ENCODE data around the gene STIMATE.
A peak's percentile ranks its signal among the peaks of the same experiment; 100 is the strongest.

STIMATE gene

DNA sequence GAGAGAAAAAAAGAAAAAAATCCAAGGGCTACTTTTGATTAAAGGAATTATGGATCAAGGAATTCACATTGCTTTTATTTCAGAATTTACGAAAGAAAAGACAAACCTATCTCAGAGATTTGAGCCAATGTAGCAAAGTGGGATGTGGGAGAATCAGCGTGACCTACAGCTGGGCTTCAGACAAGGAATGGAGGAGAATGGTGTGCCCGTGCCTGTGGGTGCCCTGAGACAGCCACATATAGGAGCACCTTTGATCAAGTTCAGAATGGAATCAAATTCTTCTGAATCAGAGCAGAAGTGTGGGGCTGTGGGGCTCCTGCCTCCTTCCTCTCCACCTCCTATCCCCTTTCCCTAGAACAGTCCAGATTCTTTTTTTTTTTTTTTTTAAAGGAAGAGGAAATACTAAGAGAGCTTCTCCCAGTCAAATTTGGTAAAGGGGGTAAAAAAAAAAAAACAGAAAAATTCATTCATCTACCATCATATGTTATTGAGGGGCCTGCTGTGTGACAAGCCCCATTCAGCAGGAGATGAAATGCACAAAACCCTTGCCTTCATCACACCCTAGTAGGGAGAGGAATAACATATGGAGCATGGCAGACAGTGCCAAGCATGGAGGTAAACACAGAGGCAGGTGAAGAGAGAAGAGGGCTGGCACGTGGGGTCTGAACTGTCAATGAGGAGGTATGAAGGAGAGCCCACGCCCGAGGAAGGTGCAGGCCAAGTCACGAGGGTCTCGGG is 37.5 kb downstream of the STIMATE start:
- no peak for DNase-seq

DNA sequence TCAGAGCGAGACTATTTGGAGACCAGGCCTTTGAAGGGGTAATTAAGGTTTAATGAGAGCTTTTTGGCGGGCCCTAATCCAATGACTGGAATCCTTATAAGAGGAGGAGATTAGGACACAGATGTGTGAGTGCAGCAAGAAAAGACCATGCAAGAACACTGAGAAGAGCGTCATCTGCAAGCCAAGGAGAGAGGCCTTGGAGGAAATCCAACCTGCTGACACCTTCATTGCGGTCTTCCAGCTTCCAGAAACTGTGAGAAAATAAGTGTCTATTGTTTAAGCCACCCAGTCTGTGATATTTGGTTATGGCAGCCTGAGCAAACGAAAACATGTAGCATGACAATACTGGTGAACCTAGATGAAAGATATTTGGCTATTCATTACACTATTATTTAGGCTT is 39.5 kb downstream of the STIMATE start:
- no peak for DNase-seq

DNA sequence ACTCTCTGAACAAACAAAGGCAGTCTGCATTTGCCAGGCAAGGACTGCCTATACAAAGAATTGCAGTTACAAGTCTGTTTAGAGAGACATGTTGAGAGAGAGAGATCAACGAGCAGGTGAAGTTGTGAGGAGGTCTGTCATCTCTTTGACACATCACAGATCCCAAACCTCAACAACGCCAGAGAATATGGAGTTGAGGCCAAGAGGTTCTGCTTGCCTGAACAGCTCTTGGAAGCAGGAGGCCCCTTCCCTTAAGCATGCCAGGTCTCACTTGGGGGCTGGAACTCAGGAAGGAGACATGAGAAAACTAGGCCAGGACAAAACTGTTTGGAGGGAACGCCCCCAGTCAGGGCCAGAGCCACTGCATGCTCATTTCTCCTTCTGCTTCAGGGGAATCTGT is 40.2 kb downstream of the STIMATE start:
- no peak for DNase-seq

DNA sequence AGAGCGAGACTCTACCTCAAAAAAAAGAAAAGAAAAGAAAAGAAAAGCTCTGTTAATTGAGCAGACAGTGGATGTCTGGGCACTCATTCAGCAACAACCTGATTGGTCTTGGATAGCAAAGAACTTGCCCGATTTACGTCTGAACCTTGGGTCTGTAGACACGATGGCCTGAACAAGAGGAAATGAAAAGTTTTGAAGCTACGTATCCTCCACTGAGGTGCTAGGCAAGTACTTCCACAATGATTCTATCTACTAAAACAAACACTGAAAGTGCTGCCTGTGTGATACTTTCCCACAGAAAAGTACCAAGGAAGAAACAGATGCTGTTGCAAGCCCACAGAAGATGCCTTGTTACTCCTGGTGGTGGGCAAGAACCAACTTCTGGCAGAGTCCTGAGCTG is 40.7 kb downstream of the STIMATE start:
- no peak for DNase-seq

DNA sequence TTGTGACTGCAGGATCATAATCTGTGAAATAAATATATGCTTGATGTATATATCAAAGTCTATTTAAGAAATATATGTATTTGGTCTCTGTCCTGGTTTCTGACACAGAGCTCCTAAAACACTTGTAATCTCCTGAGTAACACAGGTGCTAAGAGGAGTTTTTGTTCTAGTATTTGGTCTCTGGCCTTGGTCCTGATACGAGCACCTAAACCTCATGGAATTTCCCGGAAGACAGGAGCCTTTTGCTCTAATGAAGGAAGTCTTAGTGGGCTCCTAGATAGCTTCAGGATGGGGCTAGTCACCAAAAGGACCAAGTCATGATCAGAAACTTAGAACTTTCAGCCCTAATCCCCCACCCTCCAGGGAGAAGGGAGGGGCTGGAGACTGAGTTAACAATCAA is 43.3 kb downstream of the STIMATE start:
- no peak for DNase-seq

- no peak for DNase-seq
Observed at GRCh38 chr3:52852419-52852818, 44.9 kb downstream of the STIMATE start.

DNA sequence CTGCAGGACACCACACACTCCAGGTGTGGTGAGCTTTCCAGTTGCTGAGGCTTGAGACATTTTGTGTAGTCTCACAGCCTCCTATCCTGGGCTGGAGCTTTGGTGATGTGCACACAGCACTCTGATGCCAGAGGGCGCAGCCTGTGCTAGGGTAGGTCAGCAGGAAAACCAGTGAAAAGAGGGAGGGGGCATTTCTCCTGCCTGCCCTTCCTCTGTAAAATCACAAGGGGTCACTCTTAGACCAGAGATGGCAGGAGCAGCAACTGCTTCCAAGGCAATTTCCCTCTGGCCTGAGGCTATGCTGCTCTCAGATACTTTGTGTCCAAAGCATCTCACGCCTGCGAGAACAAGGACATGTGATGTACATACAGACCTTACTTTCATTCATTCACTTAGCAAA is 46.0 kb downstream of the STIMATE start:
- peak; percentile 27 for DNase-seq

GRCh38 chr3:52849656-52850055 is 47.7 kb downstream of the STIMATE start:
- no peak for DNase-seq

- DNase-seq = no peak
Observed at GRCh38 chr3:52848617-52849016, 48.7 kb downstream of the STIMATE start.

DNA sequence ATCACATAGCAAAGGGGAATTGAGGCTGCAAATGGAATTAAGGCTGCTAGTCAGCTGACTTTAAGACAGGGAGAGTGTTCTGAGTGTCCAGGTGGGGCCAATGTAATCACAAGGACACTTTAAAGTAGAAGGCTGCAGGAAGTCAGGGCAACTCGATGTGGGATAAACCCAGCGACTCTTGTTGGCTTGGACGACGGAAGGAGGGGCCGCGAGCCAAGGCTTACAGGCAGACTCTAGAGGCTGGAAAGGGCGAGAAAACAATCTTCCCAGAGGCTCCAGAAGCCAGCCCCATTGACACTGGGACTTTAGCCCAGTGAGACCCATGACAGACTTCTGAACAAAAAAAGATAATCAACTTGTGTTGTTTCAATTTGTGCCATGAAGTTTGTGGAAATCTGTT is 49.6 kb downstream of the STIMATE start:
- no peak for DNase-seq

DNA sequence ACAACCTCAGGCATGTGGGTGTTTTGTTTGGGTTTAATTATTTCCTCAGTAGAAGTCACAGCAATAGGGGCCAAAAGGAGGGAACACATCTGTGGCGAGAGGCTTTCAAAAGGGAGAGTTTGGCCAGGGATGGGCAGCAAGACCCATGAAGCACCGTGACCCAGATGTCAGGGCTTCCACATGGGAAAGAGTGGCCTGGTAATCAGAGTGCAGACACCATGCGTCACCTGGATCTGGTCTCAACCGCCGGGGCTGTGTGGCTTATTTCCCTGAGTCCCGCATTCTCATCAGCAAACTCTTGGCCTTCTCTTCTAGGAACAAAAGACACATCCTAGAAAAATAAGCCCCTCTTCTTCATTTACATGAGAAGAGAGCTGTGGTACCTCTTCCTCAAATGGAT is 50.1 kb downstream of the STIMATE start:
- no peak for DNase-seq

GRCh38 chr3:52846432-52846965 is 50.8 kb downstream of the STIMATE start:
- DNase-seq = no peak

GRCh38 chr3:52845691-52846431 is 51.5 kb downstream of the STIMATE start:
- DNase-seq = no peak

DNA sequence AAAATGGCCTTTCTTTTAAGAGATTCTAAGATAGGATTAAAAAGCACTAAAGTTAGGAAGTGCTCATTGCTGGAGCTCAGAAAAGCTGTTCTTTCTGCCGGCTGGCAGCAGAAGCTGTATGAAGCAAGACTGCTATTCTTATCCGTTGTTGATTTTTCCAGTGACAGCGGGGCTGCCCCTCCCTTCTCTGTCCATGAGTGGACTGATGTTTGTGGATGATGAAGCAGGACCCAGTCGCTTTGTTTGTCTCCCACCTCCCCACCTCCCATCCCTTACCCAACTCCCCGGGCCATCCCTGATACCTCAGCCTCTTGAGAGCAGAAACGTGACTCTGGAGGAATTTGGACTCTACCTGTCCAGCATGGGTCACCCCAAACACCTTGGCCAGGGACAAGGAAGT is 52.2 kb downstream of the STIMATE start:
- DNase-seq = no peak

GRCh38 chr3:52844290-52844975 is 52.9 kb downstream of the STIMATE start:
- DNase-seq = no peak

DNA sequence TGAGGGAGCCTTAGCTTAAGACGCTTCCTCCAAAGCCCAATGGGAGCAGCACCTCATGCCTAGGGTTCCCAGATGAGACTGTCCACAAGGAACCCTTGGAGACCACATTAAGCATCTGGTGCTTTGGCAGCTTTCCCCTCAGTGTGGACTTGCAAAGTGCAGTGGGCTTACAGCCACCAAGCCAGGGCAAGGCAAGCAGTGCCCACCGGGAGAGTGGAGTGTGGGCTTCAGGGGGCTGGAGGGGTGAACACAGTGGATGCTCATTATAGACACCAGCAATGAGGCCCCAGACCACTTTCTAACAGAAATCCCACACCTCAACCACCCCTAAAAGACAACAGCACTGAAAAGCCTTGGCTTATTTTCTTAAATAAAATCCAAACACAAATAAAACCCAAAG is 53.5 kb downstream of the STIMATE start:
- no peak for DNase-seq

DNA sequence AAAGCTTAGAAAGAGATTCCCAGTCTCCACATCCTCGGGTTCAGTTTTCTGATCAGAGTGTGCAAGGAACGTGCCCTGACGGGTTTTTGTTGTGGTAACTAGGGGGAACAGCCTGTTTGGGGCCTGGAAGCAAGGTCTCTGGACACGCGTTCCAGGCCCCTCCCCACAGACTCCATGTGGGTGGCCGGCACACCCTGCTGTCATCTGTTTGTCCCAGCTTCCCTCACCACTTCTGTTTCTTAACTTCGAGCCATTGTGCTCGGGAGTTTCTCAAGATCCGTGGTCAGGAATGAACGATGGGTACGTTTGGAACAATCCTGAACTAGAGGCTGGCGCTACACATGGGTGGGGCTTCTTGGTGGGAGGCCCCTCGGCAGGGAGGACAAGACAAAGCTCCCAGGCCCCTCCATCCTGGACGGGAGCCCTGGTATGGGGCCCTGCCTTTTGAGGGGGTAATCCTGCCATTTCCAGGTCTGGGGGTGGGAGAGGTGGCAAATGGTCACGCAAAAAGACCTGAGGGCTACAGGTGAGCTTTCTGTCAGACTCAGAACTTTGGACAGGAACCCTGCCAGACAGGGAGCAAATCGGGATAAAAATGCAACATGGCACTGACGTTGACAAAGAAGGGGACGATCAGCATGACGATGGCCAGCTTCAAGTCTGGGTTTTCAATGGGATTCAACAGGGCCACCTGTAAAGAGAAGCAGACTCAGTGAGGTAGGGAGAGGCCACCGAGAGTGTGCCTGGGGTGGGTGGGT is 54.1 kb downstream of the STIMATE start:
- no peak for DNase-seq

DNA sequence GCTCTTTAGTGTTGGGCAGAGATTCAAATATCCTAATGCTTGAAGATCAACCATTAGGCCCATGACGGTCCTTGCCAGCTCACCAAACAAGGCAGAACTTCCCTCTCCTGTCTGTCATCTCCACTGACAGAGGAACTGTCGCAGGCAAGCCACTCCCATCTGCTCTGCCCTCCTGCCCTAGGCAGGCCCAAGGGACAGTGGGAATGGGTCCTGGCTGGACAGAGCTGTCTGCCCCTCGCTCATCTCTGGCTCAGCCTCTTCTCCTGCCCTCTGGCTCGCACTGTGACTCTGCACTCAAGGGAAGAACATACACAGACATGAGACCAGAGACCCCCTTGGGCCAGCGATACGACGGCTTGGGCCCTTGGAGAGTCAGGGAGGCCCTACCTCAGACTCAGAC is 54.9 kb downstream of the STIMATE start:
- no peak for DNase-seq

DNA sequence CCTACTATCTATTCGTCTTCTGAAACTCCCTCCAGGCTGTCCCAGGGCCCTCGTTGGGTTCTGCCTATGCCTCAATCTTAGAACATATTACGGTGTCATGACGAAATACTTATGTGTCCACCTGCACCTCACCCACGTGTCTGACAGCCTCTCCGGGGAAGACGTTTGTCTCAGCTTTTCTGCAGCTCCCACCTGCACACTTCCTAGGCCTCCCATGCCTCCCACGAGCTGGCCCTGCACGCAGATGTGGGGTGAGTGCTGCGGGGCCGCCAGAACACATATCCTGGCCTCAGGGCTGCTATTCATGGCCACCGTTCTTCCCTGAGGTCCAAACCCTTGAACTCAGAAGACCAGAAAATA is 55.4 kb downstream of the STIMATE start:
- no peak for DNase-seq

- DNase-seq = no peak
Observed at GRCh38 chr3:52841211-52841980, 56.0 kb downstream of the STIMATE start.

GRCh38 chr3:52839892-52840545 is 57.3 kb downstream of the STIMATE start:
- no peak for DNase-seq

DNA sequence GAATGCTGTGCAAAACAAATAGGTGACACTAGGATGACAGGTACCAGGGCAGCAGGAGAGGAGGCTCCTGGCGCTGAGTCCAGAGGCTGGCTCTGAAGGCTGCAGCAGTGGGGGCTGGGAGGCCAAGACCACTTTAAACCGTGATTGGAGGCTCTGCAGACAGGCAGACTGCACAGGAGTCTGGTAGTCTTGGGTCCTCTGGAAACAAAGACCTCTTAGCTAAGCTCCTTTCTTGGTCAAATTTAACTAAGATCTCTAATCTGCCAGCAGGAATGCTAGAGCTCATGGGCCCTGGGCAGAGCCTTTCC is 58.1 kb downstream of the STIMATE start:
- no peak for DNase-seq
